NCI-H2227 (cell line): ENCODE results near the gene GCH1.
"Not testable (repeated sequence)": the region's sequence is repeated elsewhere in the genome, so short reads cannot be mapped to it uniquely, and the experiment has no call there.

Source experiments
- DNase-seq: peaks from one replicate; lab custom pipeline; 2025; ENCODE audit not compliant: unreplicated experiment; lab: John Stamatoyannopoulos, UW

Gene GCH1

GRCh38 chr14:54902521-54903420 is at the start of gene GCH1:
TSS of gene GCH1 (minus strand) at chr14:54902826. CDS start at chr14:54902663, 163 bp downstream.
- peak; percentile 85 for DNase-seq

- no peak for DNase-seq
These were observed 44.6 kb upstream of the GCH1 start for GRCh38 chr14:54947230-54947629.

GRCh38 chr14:54946500-54946899 is 43.9 kb upstream of the GCH1 start:
- DNase-seq: no peak

- DNase-seq: no peak
These were observed 42.2 kb upstream of the GCH1 start for GRCh38 chr14:54944737-54945391.

GRCh38 chr14:54942913-54943312 is 40.3 kb upstream of the GCH1 start:
- no peak for DNase-seq

- no peak for DNase-seq
These were observed 34.2 kb upstream of the GCH1 start for GRCh38 chr14:54936816-54937215.

- no peak for DNase-seq
These were observed 33.3 kb upstream of the GCH1 start for GRCh38 chr14:54935958-54936357.

GRCh38 chr14:54935100-54935499 is 32.5 kb upstream of the GCH1 start:
- DNase-seq: no peak

- DNase-seq: no peak
These were observed 30.4 kb upstream of the GCH1 start for GRCh38 chr14:54933006-54933405.

- no peak for DNase-seq
These were observed 29.1 kb upstream of the GCH1 start for GRCh38 chr14:54931598-54932340.

GRCh38 chr14:54931101-54931500 is 28.5 kb upstream of the GCH1 start:
- no peak for DNase-seq

GRCh38 chr14:54929556-54929955 is 26.9 kb upstream of the GCH1 start:
- no peak for DNase-seq

- no peak for DNase-seq
These were observed 25.6 kb upstream of the GCH1 start for GRCh38 chr14:54928216-54928615.

GRCh38 chr14:54927551-54927950 is 24.9 kb upstream of the GCH1 start:
- no peak for DNase-seq

GRCh38 chr14:54926570-54926969 is 23.9 kb upstream of the GCH1 start:
- not testable (repeated sequence) for DNase-seq

GRCh38 chr14:54922598-54922997 is 20.0 kb upstream of the GCH1 start:
- no peak for DNase-seq

GRCh38 chr14:54920052-54920451 is 17.4 kb upstream of the GCH1 start:
- peak; percentile 9 for DNase-seq

GRCh38 chr14:54919330-54919729 is 16.7 kb upstream of the GCH1 start:
- no peak for DNase-seq

GRCh38 chr14:54918427-54918826 is 15.8 kb upstream of the GCH1 start:
- no peak for DNase-seq

- DNase-seq: no peak
These were observed 13.5 kb upstream of the GCH1 start for GRCh38 chr14:54916101-54916500.

GRCh38 chr14:54909817-54910558 is 7.4 kb upstream of the GCH1 start:
- DNase-seq: no peak
